SU-DHL-6 (cell line): ENCODE results near the gene CPNE5.

ENCODE experiments used
- CTCF ChIP-seq: fragments of 200-600 bp; sonication (generic); IDR thresholded peaks from one replicate; pipeline ENCODE4 v1.5.1; 2017; ENCODE audit warnings: antibody characterized with exemption, mild to moderate bottlenecking, low read length, moderate library complexity; ENCODE audit not compliant: insufficient read depth, poor library complexity, severe bottlenecking
- EZH2phosphoT487 ChIP-seq: fragments of 200-600 bp; sonication (generic), shearing (Covaris generic); conservative IDR thresholded peaks from 2 replicates; pipeline ENCODE4 v1.6.1; 2018; ENCODE audit warnings: mild to moderate bottlenecking, antibody characterized with exemption, low read length, moderate library complexity, mixed read lengths

- TF ChIP-seq CTCF: no peak
- TF ChIP-seq EZH2phosphoT487: no peak
These were observed 143.8 kb downstream of the CPNE5 start for GRCh38 chr6:36695414-36695813.
